HEK293 (cell line): ENCODE results near the gene SMTNL2.

ENCODE experiments used
- GLIS1 ChIP-seq: fragments of 450-650 bp; formaldehyde crosslinking; IDR thresholded peaks from 2 replicates; pipeline ENCODE4 v1.5.1; 2016; ENCODE audit warnings: missing biosample characterization, missing genetic modification characterization
- SCRT2 ChIP-seq: fragments of 450-650 bp; formaldehyde crosslinking; IDR thresholded peaks from 2 replicates; pipeline ENCODE4 v1.5.1; 2016; ENCODE audit warnings: missing biosample characterization, missing genetic modification characterization
- ZNF239 ChIP-seq: fragments of 450-650 bp; formaldehyde crosslinking; IDR thresholded peaks from 2 replicates; pipeline ENCODE4 v1.5.1; 2016; ENCODE audit warnings: missing biosample characterization, missing genetic modification characterization
- ZNF292 ChIP-seq: fragments of 450-650 bp; formaldehyde crosslinking; IDR thresholded peaks from 2 replicates; pipeline ENCODE4 v1.5.1; 2016; ENCODE audit warnings: low read depth, missing biosample characterization, missing genetic modification characterization, borderline replicate concordance
- ZNF624 ChIP-seq: fragments of 450-650 bp; formaldehyde crosslinking; IDR thresholded peaks from 2 replicates; pipeline ENCODE4 v1.5.1; 2017; ENCODE audit warnings: missing biosample characterization, missing genetic modification characterization
- ZNF707 ChIP-seq: fragments of 450-650 bp; formaldehyde crosslinking; IDR thresholded peaks from 2 replicates; pipeline ENCODE4 v1.5.1; 2016; ENCODE audit warnings: missing biosample characterization, missing genetic modification characterization
- ZNF76 ChIP-seq: fragments of 450-650 bp; formaldehyde crosslinking; IDR thresholded peaks from 2 replicates; pipeline ENCODE4; 2016; ENCODE audit warnings: low read depth, missing biosample characterization, missing genetic modification characterization, borderline replicate concordance
- ZNF768 ChIP-seq: fragments of 450-650 bp; formaldehyde crosslinking; IDR thresholded peaks from 2 replicates; pipeline ENCODE4 v1.5.1; 2018; ENCODE audit warnings: missing biosample characterization, mild to moderate bottlenecking, missing genetic modification characterization
- ZNF776 ChIP-seq: fragments of 450-650 bp; formaldehyde crosslinking; IDR thresholded peaks from 2 replicates; pipeline ENCODE4 v1.5.0; 2017; ENCODE audit warnings: missing biosample characterization, missing genetic modification characterization, borderline replicate concordance
- TF ChIP-seq, protein P1 (sequence below): fragments of 450-650 bp; formaldehyde crosslinking; IDR thresholded peaks from 2 replicates; pipeline ENCODE4 v1.5.1; 2016; ENCODE audit warnings: missing biosample characterization, missing genetic modification characterization
- TF ChIP-seq, protein P2 (sequence below): fragments of 450-650 bp; formaldehyde crosslinking; IDR thresholded peaks from 2 replicates; pipeline ENCODE4 v1.5.1; 2016; ENCODE audit warnings: missing biosample characterization, missing genetic modification characterization
- TF ChIP-seq, protein P3 (sequence below): fragments of 450-650 bp; IDR thresholded peaks from 2 replicates; pipeline ENCODE4 v1.5.1; 2018; ENCODE audit warnings: missing biosample characterization, mild to moderate bottlenecking, missing genetic modification characterization
- TF ChIP-seq, protein P4 (sequence below): fragments of 450-650 bp; formaldehyde crosslinking; IDR thresholded peaks from 2 replicates; pipeline ENCODE4 v1.5.1; 2016; ENCODE audit warnings: missing biosample characterization, missing genetic modification characterization
- TF ChIP-seq, protein P5 (sequence below): fragments of 450-650 bp; formaldehyde crosslinking; IDR thresholded peaks from 2 replicates; pipeline ENCODE4 v1.5.1; 2016; ENCODE audit warnings: missing biosample characterization, missing genetic modification characterization
- TF ChIP-seq, protein P6 (sequence below): fragments of 450-650 bp; formaldehyde crosslinking; IDR thresholded peaks from 2 replicates; pipeline ENCODE4 v1.5.1; 2016; ENCODE audit warnings: missing biosample characterization, missing genetic modification characterization
- TF ChIP-seq, protein P7 (sequence below): fragments of 450-650 bp; formaldehyde crosslinking; IDR thresholded peaks from 2 replicates; pipeline ENCODE4 v1.5.1; 2017; ENCODE audit warnings: missing biosample characterization, missing genetic modification characterization

The SMTNL2 gene

DNA sequence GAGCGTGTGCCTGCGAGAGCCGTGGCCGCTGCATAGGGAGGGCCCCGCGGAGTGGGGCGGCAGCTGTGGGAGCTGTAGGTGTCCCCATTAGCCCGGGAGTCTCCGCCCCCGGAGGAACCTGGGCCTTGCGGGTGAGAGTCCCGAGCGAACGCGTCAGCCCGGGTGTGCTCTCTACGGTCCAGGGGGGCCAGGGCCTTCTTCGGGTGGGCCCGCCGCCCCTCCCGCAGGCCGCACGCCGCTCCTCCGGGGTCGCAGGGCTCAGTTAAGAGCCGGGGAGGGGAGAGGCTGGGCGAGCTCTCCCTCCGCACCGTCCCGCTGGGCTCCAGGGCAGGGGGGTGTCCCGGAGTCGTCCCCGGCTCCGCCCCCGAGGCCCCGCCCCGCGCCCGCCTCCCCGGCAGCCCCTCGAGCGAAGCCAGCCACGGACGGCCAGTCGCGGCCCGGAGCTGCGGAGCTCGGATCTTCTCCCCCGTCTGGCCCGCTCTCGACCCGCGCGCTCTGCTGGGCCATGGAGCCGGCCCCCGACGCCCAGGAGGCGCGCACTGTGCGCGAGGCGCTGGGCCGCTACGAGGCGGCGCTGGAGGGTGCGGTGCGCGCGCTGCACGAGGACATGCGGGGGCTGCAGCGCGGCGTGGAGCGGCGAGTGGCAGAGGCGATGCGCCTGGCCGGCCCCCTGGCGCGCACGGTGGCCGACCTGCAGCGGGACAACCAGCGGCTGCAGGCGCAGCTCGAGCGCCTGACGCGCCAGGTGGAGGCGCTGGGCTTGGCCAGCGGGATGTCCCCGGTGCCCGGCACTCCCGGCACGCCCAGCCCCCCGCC is at the start of gene SMTNL2 (continued):
- TF ChIP-seq, protein P1, sequence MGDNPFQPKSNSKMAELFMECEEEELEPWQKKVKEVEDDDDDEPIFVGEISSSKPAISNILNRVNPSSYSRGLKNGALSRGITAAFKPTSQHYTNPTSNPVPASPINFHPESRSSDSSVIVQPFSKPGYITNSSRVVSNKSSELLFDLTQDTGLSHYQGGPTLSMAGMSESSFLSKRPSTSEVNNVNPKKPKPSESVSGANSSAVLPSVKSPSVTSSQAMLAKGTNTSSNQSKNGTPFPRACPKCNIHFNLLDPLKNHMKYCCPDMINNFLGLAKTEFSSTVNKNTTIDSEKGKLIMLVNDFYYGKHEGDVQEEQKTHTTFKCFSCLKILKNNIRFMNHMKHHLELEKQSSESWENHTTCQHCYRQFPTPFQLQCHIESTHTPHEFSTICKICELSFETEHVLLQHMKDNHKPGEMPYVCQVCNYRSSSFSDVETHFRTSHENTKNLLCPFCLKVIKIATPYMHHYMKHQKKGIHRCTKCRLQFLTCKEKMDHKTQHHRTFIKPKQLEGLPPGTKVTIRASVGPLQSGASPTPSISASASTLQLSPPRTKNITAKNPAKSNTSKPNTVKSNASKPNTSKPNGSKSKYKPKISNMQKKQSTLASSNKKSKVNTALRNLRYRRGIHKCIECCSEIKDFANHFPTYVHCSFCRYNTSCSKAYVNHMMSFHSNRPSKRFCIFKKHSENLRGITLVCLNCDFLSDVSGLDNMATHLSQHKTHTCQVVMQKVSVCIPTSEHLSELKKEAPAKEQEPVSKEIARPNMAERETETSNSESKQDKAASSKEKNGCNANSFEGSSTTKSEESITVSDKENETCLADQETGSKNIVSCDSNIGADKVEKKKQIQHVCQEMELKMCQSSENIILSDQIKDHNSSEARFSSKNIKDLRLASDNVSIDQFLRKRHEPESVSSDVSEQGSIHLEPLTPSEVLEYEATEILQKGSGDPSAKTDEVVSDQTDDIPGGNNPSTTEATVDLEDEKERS (tag by site-specific recombination) = no peak
- TF ChIP-seq ZNF624 (tag by site-specific recombination) = no peak
- TF ChIP-seq GLIS1 (tag by site-specific recombination) = peak; percentile 94
- no peak for TF ChIP-seq ZNF292 (tag by site-specific recombination)
- no peak for TF ChIP-seq ZNF776 (tag by site-specific recombination)
- no peak for TF ChIP-seq ZNF707 (tag by site-specific recombination)
- TF ChIP-seq, protein P2, sequence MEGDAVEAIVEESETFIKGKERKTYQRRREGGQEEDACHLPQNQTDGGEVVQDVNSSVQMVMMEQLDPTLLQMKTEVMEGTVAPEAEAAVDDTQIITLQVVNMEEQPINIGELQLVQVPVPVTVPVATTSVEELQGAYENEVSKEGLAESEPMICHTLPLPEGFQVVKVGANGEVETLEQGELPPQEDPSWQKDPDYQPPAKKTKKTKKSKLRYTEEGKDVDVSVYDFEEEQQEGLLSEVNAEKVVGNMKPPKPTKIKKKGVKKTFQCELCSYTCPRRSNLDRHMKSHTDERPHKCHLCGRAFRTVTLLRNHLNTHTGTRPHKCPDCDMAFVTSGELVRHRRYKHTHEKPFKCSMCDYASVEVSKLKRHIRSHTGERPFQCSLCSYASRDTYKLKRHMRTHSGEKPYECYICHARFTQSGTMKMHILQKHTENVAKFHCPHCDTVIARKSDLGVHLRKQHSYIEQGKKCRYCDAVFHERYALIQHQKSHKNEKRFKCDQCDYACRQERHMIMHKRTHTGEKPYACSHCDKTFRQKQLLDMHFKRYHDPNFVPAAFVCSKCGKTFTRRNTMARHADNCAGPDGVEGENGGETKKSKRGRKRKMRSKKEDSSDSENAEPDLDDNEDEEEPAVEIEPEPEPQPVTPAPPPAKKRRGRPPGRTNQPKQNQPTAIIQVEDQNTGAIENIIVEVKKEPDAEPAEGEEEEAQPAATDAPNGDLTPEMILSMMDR (tag by site-specific recombination) = no peak
- TF ChIP-seq ZNF76 (tag by site-specific recombination) = peak; percentile 61; the same call in 1 of the 2 replicates
- TF ChIP-seq, protein P3, sequence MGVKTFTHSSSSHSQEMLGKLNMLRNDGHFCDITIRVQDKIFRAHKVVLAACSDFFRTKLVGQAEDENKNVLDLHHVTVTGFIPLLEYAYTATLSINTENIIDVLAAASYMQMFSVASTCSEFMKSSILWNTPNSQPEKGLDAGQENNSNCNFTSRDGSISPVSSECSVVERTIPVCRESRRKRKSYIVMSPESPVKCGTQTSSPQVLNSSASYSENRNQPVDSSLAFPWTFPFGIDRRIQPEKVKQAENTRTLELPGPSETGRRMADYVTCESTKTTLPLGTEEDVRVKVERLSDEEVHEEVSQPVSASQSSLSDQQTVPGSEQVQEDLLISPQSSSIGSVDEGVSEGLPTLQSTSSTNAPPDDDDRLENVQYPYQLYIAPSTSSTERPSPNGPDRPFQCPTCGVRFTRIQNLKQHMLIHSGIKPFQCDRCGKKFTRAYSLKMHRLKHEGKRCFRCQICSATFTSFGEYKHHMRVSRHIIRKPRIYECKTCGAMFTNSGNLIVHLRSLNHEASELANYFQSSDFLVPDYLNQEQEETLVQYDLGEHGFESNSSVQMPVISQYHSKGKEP (tag by site-specific recombination) = peak; percentile 45
- TF ChIP-seq, protein P4, sequence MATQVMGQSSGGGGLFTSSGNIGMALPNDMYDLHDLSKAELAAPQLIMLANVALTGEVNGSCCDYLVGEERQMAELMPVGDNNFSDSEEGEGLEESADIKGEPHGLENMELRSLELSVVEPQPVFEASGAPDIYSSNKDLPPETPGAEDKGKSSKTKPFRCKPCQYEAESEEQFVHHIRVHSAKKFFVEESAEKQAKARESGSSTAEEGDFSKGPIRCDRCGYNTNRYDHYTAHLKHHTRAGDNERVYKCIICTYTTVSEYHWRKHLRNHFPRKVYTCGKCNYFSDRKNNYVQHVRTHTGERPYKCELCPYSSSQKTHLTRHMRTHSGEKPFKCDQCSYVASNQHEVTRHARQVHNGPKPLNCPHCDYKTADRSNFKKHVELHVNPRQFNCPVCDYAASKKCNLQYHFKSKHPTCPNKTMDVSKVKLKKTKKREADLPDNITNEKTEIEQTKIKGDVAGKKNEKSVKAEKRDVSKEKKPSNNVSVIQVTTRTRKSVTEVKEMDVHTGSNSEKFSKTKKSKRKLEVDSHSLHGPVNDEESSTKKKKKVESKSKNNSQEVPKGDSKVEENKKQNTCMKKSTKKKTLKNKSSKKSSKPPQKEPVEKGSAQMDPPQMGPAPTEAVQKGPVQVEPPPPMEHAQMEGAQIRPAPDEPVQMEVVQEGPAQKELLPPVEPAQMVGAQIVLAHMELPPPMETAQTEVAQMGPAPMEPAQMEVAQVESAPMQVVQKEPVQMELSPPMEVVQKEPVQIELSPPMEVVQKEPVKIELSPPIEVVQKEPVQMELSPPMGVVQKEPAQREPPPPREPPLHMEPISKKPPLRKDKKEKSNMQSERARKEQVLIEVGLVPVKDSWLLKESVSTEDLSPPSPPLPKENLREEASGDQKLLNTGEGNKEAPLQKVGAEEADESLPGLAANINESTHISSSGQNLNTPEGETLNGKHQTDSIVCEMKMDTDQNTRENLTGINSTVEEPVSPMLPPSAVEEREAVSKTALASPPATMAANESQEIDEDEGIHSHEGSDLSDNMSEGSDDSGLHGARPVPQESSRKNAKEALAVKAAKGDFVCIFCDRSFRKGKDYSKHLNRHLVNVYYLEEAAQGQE (tag by site-specific recombination) = no peak
- TF ChIP-seq, protein P5, sequence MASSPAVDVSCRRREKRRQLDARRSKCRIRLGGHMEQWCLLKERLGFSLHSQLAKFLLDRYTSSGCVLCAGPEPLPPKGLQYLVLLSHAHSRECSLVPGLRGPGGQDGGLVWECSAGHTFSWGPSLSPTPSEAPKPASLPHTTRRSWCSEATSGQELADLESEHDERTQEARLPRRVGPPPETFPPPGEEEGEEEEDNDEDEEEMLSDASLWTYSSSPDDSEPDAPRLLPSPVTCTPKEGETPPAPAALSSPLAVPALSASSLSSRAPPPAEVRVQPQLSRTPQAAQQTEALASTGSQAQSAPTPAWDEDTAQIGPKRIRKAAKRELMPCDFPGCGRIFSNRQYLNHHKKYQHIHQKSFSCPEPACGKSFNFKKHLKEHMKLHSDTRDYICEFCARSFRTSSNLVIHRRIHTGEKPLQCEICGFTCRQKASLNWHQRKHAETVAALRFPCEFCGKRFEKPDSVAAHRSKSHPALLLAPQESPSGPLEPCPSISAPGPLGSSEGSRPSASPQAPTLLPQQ (tag by site-specific recombination) = peak; percentile 85
- no peak for TF ChIP-seq ZNF239 (tag by site-specific recombination)
- TF ChIP-seq, protein P6, sequence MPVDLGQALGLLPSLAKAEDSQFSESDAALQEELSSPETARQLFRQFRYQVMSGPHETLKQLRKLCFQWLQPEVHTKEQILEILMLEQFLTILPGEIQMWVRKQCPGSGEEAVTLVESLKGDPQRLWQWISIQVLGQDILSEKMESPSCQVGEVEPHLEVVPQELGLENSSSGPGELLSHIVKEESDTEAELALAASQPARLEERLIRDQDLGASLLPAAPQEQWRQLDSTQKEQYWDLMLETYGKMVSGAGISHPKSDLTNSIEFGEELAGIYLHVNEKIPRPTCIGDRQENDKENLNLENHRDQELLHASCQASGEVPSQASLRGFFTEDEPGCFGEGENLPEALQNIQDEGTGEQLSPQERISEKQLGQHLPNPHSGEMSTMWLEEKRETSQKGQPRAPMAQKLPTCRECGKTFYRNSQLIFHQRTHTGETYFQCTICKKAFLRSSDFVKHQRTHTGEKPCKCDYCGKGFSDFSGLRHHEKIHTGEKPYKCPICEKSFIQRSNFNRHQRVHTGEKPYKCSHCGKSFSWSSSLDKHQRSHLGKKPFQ (tag by site-specific recombination) = no peak
- TF ChIP-seq, protein P7, sequence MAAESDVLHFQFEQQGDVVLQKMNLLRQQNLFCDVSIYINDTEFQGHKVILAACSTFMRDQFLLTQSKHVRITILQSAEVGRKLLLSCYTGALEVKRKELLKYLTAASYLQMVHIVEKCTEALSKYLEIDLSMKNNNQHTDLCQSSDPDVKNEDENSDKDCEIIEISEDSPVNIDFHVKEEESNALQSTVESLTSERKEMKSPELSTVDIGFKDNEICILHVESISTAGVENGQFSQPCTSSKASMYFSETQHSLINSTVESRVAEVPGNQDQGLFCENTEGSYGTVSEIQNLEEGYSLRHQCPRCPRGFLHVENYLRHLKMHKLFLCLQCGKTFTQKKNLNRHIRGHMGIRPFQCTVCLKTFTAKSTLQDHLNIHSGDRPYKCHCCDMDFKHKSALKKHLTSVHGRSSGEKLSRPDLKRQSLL (tag by site-specific recombination) = peak; percentile 36
- no peak for TF ChIP-seq ZNF768
- peak; percentile 52 for TF ChIP-seq SCRT2 (tag by site-specific recombination)
